ENCODE results near the gene CUL4A.

DNA sequence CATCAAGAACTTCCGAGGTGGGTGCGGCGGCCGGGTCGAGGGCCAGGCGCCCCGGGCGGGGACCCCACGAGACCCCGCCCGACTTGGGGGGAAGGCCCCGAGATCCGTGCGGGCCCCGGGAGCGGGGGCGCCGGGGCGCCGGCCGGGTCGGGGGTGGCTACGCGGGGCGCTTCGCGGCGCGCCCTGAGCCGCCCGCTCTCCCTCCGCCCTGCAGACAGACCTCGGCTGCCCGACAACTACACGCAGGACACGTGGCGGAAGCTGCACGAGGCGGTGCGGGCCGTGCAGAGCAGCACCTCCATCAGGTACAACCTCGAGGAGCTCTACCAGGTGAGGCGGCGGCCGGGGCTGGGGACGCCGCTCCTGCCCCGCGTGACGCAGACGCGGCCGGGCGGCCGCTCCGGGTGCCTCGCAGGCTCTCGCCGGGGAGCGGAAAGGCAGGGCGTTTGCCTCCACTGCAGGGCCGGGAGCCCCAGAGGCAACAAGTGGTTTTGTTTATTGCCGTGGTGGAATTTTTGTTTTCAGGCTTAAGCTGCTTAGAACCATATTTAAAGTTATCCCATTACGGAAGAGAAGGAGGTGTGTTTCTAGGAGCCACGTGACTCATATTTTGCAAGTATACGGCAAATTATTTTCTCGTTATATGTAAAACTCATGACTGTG lies 477 bp downstream of the CUL4A start:
- no peak for TF ChIP-seq CTCF (conservative IDR thresholded peaks at IDR 0.05)
- TF ChIP-seq EZH2 (IDR thresholded peaks at IDR 0.05; ENCODE audit: low read depth), result no peak
